ENCODE measurements around the gene BMPR1A.

BMPR1A gene

GRCh38 chr10:86958901-86959736 is 202.7 kb downstream of the BMPR1A start:
- no peak overlapping the region for H3K4me3 ChIP-seq (ENCODE audit: low read length)
- TF ChIP-seq, protein P1, sequence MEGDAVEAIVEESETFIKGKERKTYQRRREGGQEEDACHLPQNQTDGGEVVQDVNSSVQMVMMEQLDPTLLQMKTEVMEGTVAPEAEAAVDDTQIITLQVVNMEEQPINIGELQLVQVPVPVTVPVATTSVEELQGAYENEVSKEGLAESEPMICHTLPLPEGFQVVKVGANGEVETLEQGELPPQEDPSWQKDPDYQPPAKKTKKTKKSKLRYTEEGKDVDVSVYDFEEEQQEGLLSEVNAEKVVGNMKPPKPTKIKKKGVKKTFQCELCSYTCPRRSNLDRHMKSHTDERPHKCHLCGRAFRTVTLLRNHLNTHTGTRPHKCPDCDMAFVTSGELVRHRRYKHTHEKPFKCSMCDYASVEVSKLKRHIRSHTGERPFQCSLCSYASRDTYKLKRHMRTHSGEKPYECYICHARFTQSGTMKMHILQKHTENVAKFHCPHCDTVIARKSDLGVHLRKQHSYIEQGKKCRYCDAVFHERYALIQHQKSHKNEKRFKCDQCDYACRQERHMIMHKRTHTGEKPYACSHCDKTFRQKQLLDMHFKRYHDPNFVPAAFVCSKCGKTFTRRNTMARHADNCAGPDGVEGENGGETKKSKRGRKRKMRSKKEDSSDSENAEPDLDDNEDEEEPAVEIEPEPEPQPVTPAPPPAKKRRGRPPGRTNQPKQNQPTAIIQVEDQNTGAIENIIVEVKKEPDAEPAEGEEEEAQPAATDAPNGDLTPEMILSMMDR (conservative IDR thresholded peaks at IDR 0.05; ENCODE audit: low read length), result no peak
- peak; percentile 32 for DNase-seq (ENCODE audit: low read depth)

GRCh38 chr10:86959737-86960002 is 203.3 kb downstream of the BMPR1A start:
- DNase-seq (ENCODE audit: low read depth), result no peak
- no peak overlapping the region for H3K4me3 ChIP-seq (ENCODE audit: low read length)
- TF ChIP-seq, protein P1 (conservative IDR thresholded peaks at IDR 0.05; ENCODE audit: low read length), result no peak

GRCh38 chr10:86960003-86960862 is 203.8 kb downstream of the BMPR1A start:
- DNase-seq (ENCODE audit: low read depth), result peak; percentile 59
- H3K4me3 ChIP-seq (ENCODE audit: low read length), result no peak overlapping the region
- TF ChIP-seq, protein P1 (conservative IDR thresholded peaks at IDR 0.05; ENCODE audit: low read length), result peak; percentile 81

DNA sequence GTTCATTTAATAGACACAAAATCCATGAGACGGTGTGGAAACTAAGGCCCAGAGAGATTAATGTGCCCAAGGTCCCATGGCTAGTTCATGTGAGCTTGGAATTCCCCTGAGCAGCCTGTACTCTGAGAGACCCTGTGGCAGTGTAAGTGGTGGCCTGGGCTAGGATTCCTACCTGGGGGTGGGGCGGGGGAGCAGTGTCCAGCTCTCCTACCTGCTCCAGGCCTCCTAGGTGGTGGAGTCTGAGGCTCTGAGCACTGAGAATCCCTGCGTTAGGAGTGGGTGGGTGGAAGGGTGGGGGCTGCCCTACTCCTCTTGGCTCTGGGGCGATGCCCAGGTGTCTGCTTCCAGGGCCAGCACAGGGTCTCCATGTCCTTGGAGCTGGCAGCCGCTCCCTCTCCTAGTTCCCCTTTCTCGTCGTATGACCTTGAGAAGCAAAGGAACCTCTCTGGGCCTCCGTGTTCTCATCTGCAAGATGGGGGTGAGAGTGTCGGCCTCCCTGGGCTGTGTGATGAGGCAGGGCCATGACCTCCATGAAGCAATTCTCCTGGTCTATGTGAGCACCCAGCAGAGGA is 204.5 kb downstream of the BMPR1A start:
- no peak overlapping the region for H3K4me3 ChIP-seq (ENCODE audit: low read length)
- no peak for DNase-seq (ENCODE audit: low read depth)
- TF ChIP-seq, protein P1 (conservative IDR thresholded peaks at IDR 0.05; ENCODE audit: low read length), result no peak

DNA sequence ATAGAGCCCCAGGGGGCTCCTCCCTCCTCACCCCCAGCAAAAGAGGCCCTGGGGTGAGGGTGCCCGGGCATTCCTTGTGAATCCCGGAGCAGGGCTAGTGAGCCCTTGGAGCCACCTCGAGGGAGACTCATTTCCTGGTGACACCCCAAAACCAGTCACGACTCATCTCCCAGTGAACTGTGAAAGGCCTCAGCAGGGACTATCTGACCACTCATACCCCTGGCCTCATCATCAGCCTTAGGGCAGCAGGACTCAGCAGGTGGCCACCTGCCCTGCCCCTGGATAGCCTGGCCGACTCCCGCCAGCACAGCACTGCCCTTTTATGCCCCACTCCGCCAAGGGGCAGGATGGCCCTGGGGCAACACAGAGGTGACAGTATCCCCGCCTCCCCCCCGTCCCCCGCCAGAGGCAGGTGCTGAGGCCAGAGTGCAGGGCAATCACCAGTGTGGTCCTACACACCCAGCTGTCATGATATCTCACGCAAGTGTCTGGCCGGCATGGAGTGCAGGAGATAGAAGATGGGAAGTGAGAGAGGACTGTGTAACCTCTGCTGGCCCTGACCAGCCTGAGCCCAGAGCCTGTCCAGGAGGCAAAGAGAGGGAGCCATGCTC is 205.2 kb downstream of the BMPR1A start:
- TF ChIP-seq, protein P1 (conservative IDR thresholded peaks at IDR 0.05; ENCODE audit: low read length), result no peak
- no peak overlapping the region for H3K4me3 ChIP-seq (ENCODE audit: low read length)
- no peak for DNase-seq (ENCODE audit: low read depth)

GRCh38 chr10:86962136-86962980 is 205.9 kb downstream of the BMPR1A start:
- no peak overlapping the region for H3K4me3 ChIP-seq (ENCODE audit: low read length)
- no peak for DNase-seq (ENCODE audit: low read depth)
- TF ChIP-seq, protein P1 (conservative IDR thresholded peaks at IDR 0.05; ENCODE audit: low read length), result no peak

All from AG10803 (cell line).